OCI-LY1 (cell line): ENCODE measurements around the gene S100A4.
"Not testable (repeated sequence)": the region's sequence is repeated elsewhere in the genome, so short reads cannot be mapped to it uniquely, and the experiment has no call there.

ENCODE experiments used
- H2AFZ ChIP-seq: fragments of 200-600 bp; sonication (generic), shearing (Covaris generic); 2 replicates; pipeline ENCODE4 v1.6.0; 2014; ENCODE audit warnings: antibody characterized with exemption, mild to moderate bottlenecking, low read length
- H3F3A ChIP-seq: fragments of 200-600 bp; sonication (generic), shearing (Covaris generic); 2 replicates; pipeline ENCODE4 v1.6.0; 2014; ENCODE audit warnings: mild to moderate bottlenecking, antibody characterized with exemption, low read length, moderate library complexity; ENCODE audit not compliant: insufficient read depth
- H3K27ac ChIP-seq: fragments of 200-600 bp; sonication (generic); 2 replicates; pipeline ENCODE4 v1.5.1; 2014; ENCODE audit warnings: low read length, mixed run types, mild to moderate bottlenecking, low read depth; ENCODE audit not compliant: poor library complexity, severe bottlenecking
- H3K27me3 ChIP-seq: fragments of 200-600 bp; sonication (generic); 2 replicates; pipeline ENCODE4 v1.6.0; 2014; ENCODE audit warnings: antibody characterized with exemption, mild to moderate bottlenecking, low read length, moderate library complexity; ENCODE audit not compliant: insufficient read depth
- H3K36me3 ChIP-seq: fragments of 200-600 bp; sonication (generic); 2 replicates; pipeline ENCODE4 v1.6.1; 2014; ENCODE audit warnings: mild to moderate bottlenecking, antibody characterized with exemption, low read length, moderate library complexity, mixed read lengths; ENCODE audit not compliant: insufficient read depth
- H3K4me1 ChIP-seq: fragments of 200-600 bp; sonication (generic); 2 replicates; pipeline ENCODE4 v1.5.1; 2014; ENCODE audit warnings: mild to moderate bottlenecking, low read length, moderate library complexity; ENCODE audit not compliant: insufficient read depth, severe bottlenecking
- H3K4me2 ChIP-seq: fragments of 200-600 bp; sonication (generic), shearing (Covaris generic); 2 replicates; pipeline ENCODE4 v1.6.1; 2014; ENCODE audit warnings: low read length
- H3K4me3 ChIP-seq: fragments of 200-600 bp; sonication (generic); 2 replicates; pipeline ENCODE4 v1.5.1; 2014; ENCODE audit warnings: low read length, low read depth, mild to moderate bottlenecking, mixed read lengths; ENCODE audit not compliant: poor library complexity, severe bottlenecking
- H3K79me2 ChIP-seq: fragments of 200-600 bp; shearing (Covaris generic); 2 replicates; pipeline ENCODE4 v1.6.1; 2016; ENCODE audit warnings: mixed run types, low read length, mixed read lengths; ENCODE audit not compliant: insufficient read depth
- H3K9ac ChIP-seq: fragments of 200-600 bp; sonication (generic), shearing (Covaris generic); 2 replicates; pipeline ENCODE4 v1.6.1; 2014; ENCODE audit warnings: mild to moderate bottlenecking, low read length, mixed read lengths
- H3K9me2 ChIP-seq: fragments of 200-600 bp; sonication (generic), shearing (Covaris generic); 2 replicates; pipeline ENCODE4 v1.6.1; 2014; ENCODE audit warnings: low read depth, mild to moderate bottlenecking, low read length, mixed read lengths
- H3K9me3 ChIP-seq: fragments of 200-600 bp; shearing (Covaris generic); 2 replicates; pipeline ENCODE4 v1.6.1; 2014; ENCODE audit warnings: low read length, mixed read lengths
- H4K20me1 ChIP-seq: fragments of 200-600 bp; sonication (generic), shearing (Covaris generic); 2 replicates; pipeline ENCODE4 v1.6.0; 2016; ENCODE audit warnings: mild to moderate bottlenecking, low read length; ENCODE audit not compliant: insufficient read depth
- CTCF ChIP-seq: fragments of 200-600 bp; sonication (generic), shearing (Covaris generic); IDR thresholded peaks from 2 replicates; pipeline ENCODE4 v1.5.1; 2017; ENCODE audit warnings: mild to moderate bottlenecking, antibody characterized with exemption, low read length, moderate library complexity, mixed read lengths
- EZH2 ChIP-seq: fragments of 200-600 bp; sonication (generic), shearing (Covaris generic); IDR thresholded peaks from 2 replicates; pipeline ENCODE4 v1.8.0; 2017; ENCODE audit warnings: borderline replicate concordance, mixed run types, mild to moderate bottlenecking, antibody characterized with exemption, low read length, moderate library complexity, mixed read lengths

The S100A4 gene

GRCh38 chr1:153563483-153563901 is 17.9 kb upstream of the S100A4 start:
- Histone ChIP-seq H3K79me2 (no peaks in the 10 kb centered on the region), H3K4me2 (no peak overlapping the region), H3K9me2 (no peaks in the 10 kb centered on the region), H3K9me3 (no peaks in the 10 kb centered on the region), H4K20me1 (no peaks in the 10 kb centered on the region), H2AFZ (no peak overlapping the region), H3K9ac (no peak overlapping the region), H3K27me3 (no peaks in the 10 kb centered on the region), H3F3A (no peaks in the 10 kb centered on the region), H3K4me1 (no peaks in the 10 kb centered on the region), H3K27ac (no peak overlapping the region), H3K36me3 (no peaks in the 10 kb centered on the region), H3K4me3 (no peak overlapping the region)
- TF ChIP-seq CTCF: no peak
- TF ChIP-seq EZH2: no peak

DNA sequence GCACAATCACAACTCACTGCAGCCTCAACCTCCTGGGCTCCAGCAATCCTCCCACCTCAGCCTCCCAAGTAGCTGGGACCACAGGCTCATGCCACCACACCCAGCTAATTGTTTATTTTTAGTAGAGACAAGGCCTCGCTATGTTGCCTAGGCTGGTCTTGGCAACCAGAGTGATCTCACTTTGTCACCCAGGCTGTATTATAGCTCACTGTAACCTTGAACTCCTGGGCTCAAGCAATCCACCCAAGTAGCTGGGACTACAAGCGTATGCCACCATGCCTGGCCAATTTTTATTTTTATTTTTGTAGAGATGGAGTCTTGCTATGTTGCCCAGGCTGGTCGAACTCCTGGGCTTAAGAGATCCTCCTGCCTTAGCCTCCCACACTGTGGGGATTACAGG is 16.4 kb upstream of the S100A4 start:
- not testable (repeated sequence) for H3K9me3 ChIP-seq, H3K9me2 ChIP-seq, H3K9ac ChIP-seq, H4K20me1 ChIP-seq, H3K36me3 ChIP-seq, H3K4me1 ChIP-seq, H3K27me3 ChIP-seq, H3K27ac ChIP-seq, H3K4me3 ChIP-seq, H3F3A ChIP-seq, H2AFZ ChIP-seq, H3K4me2 ChIP-seq, H3K79me2 ChIP-seq

GRCh38 chr1:153561466-153561985 is 15.9 kb upstream of the S100A4 start:
- TF ChIP-seq CTCF (no peak), EZH2 (no peak)
- Histone ChIP-seq H3K9me3 (peaks cover 4% of the 10 kb centered on the region; the same call in 1 of the 2 replicates), H3K79me2 (no peaks in the 10 kb centered on the region), H3K4me3 (no peak overlapping the region), H3K4me1 (no peaks in the 10 kb centered on the region), H2AFZ (no peak overlapping the region), H3K9ac (no peak overlapping the region), H4K20me1 (no peaks in the 10 kb centered on the region), H3K36me3 (peaks cover 3% of the 10 kb centered on the region; the same call in 1 of the 2 replicates), H3K4me2 (no peak overlapping the region), H3F3A (no peaks in the 10 kb centered on the region), H3K9me2 (no peaks in the 10 kb centered on the region), H3K27me3 (no peaks in the 10 kb centered on the region), H3K27ac (no peak overlapping the region)

GRCh38 chr1:153560771-153561465 is 15.3 kb upstream of the S100A4 start:
- TF ChIP-seq EZH2 (no peak), CTCF (no peak)
- Histone ChIP-seq H3F3A (no peaks in the 10 kb centered on the region), H3K4me3 (no peak overlapping the region), H3K9me3 (peaks cover 4% of the 10 kb centered on the region; the same call in 1 of the 2 replicates), H3K4me2 (no peak overlapping the region), H3K79me2 (no peaks in the 10 kb centered on the region), H3K27ac (no peak overlapping the region), H2AFZ (no peak overlapping the region), H3K9me2 (no peaks in the 10 kb centered on the region), H3K9ac (no peak overlapping the region), H3K36me3 (peaks cover 3% of the 10 kb centered on the region; the same call in 1 of the 2 replicates), H4K20me1 (no peaks in the 10 kb centered on the region), H3K4me1 (no peaks in the 10 kb centered on the region), H3K27me3 (no peaks in the 10 kb centered on the region)
